Measurements from ENCODE around the gene NMRK1.
A peak's percentile ranks its signal among the peaks of the same experiment; 100 is the strongest.

The NMRK1 gene

GRCh38 chr9:75087824-75088645, at the start of gene NMRK1, which contains the start of gene OSTF1:
Gene NMRK1 (minus strand): TSS chr9:75088155. CDS start chr9:75083115, 5,040 bp downstream.
Gene OSTF1 (plus strand): TSS chr9:75088514. CDS start chr9:75088693, 179 bp downstream.
- DNase-seq, result peak; percentile 63 to 92

GRCh38 chr9:75134495-75134894, 46.5 kb upstream of the NMRK1 start:
- DNase-seq, result no peak

GRCh38 chr9:75133396-75133795, 45.4 kb upstream of the NMRK1 start:
- no peak for DNase-seq

- no peak for DNase-seq
Measured at GRCh38 chr9:75132244-75132643, 44.3 kb upstream of the NMRK1 start.

GRCh38 chr9:75131700-75132099, 43.7 kb upstream of the NMRK1 start:
- DNase-seq, result no peak

- no peak for DNase-seq
Measured at GRCh38 chr9:75130621-75131230, 42.8 kb upstream of the NMRK1 start.

GRCh38 chr9:75130172-75130571, 42.2 kb upstream of the NMRK1 start:
- DNase-seq, result no peak

- no peak for DNase-seq
Measured at GRCh38 chr9:75128535-75128934, 40.6 kb upstream of the NMRK1 start.

GRCh38 chr9:75123696-75124095, 35.7 kb upstream of the NMRK1 start:
- DNase-seq, result no peak

- no peak for DNase-seq
Measured at GRCh38 chr9:75121914-75122558, 34.1 kb upstream of the NMRK1 start.

- no peak for DNase-seq
Measured at GRCh38 chr9:75120686-75121085, 32.7 kb upstream of the NMRK1 start.

GRCh38 chr9:75117564-75117963, 29.6 kb upstream of the NMRK1 start:
- DNase-seq, result no peak

- no peak for DNase-seq
Measured at GRCh38 chr9:75116306-75116705, 28.4 kb upstream of the NMRK1 start.

GRCh38 chr9:75112789-75113188, 24.8 kb upstream of the NMRK1 start:
- DNase-seq, result no peak

GRCh38 chr9:75111019-75111622, 23.2 kb upstream of the NMRK1 start:
- no peak for DNase-seq

GRCh38 chr9:75109210-75109839, 21.4 kb upstream of the NMRK1 start:
- DNase-seq, result no peak

GRCh38 chr9:75108571-75108970, 20.6 kb upstream of the NMRK1 start:
- no peak for DNase-seq

- DNase-seq, result no peak
Measured at GRCh38 chr9:75106857-75107256, 18.9 kb upstream of the NMRK1 start.

- DNase-seq, result no peak
Measured at GRCh38 chr9:75105841-75106240, 17.9 kb upstream of the NMRK1 start.

GRCh38 chr9:75105019-75105540, 17.1 kb upstream of the NMRK1 start:
- no peak for DNase-seq

- DNase-seq, result no peak
Measured at GRCh38 chr9:75104607-75105006, 16.7 kb upstream of the NMRK1 start.

- DNase-seq, result no peak
Measured at GRCh38 chr9:75102177-75102790, 14.3 kb upstream of the NMRK1 start.

Measured in NCI-H446 (cell line).